Testis (tissue), 2 donors: ENCODE data around the gene PNPLA8.
A peak's percentile ranks its signal among the peaks of the same experiment; 100 is the strongest.

Experiments
- CTCF ChIP-seq, 3 experiments: fragments of 450-650 bp in 2 of 3; fragments of 200-600 bp in 1 of 3; sonication (generic) in 1 of 3; IDR thresholded peaks; one replicate each; pipeline ENCODE4 v1.5.1; 2016 to 2019; ENCODE audit warnings: antibody characterized with exemption in 3 of 3, mild to moderate bottlenecking in 2 of 3, moderate library complexity in 1 of 3
- POLR2A ChIP-seq: fragments of 450-650 bp; IDR thresholded peaks from one replicate; pipeline ENCODE4 v1.6.1; 2017; ENCODE audit warnings: antibody characterized with exemption, mild to moderate bottlenecking, moderate library complexity

DNA sequence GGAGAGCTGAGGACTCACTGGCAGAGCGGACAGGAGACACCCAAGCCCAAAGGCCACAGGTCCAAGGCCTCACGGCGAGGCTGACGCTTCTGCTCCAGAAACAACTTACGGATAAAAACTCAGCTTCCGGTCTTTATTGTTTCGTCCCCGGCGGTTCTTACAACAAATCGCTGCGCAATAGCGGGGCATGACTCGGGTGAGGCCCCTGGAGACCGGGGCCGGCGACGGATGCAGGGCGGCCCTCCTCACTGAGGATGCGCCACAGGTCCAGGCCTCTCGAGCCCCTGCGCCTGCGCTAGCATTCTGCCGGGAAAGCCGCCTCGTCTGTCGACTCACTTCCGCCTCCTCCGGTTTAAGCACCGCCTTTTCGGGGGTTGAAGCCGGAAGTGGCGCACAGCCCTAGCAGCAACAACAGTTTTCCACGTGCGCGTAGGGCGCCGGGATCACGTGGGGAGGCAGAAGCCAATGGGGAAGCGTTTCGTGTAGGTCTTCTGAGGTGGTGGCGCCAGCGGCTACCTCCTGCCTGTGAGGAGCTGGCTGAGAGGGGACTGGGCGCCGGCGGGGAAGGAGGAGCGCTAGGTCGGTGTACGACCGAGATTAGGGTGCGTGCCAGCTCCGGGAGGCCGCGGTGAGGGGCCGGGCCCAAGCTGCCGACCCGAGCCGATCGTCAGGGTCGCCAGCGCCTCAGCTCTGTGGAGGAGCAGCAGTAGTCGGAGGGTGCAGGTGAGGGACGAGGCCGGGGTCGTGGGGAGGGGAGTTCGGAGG lies 43.6 kb upstream of the PNPLA8 start, which contains the start of the genes DNAJB9 and THAP5:
- TF ChIP-seq CTCF (IDR thresholded peaks at IDR 0.05): peak in 1 of 3 experiments; percentile 24
- TF ChIP-seq POLR2A: peak; percentile 88
